Thyroid gland (tissue), 4 donors: Measurements from ENCODE around the gene DLGAP1. TPM values are rescaled to one million over a fixed set of nuclear protein-coding genes. Genes with fewer than 3 reads are reported as not detected.

ENCODE experiments used
- DNase-seq, 2 donors: peaks; one replicate each; pipeline ENCODE4 v3.0.0-alpha.2; 2019
- H3K27ac ChIP-seq, 3 donors: fragments of 200-600 bp; sonication (generic); 1 replicate in 2 of 3; 2 replicates in 1 of 3; pipeline ENCODE4 v1.5.1; 2016 to 2019; ENCODE audit warnings: mild to moderate bottlenecking in 1 of 3, moderate library complexity in 1 of 3
- H3K27me3 ChIP-seq: fragments of 200-600 bp; sonication (generic); one replicate; pipeline ENCODE4 v1.5.1; 2019
- H3K36me3 ChIP-seq, 2 donors: fragments of 200-600 bp; sonication (generic); one replicate each; pipeline ENCODE4 v1.5.1; 2016 to 2019
- H3K4me1 ChIP-seq, 2 donors: fragments of 200-600 bp; sonication (generic); one replicate each; pipeline ENCODE4 v1.5.1; 2017 to 2019
- H3K4me3 ChIP-seq, 3 donors: fragments of 200-600 bp; sonication (generic); replicated peaks in 1 of 3; 1 replicate in 2 of 3; 2 replicates in 1 of 3; pipeline ENCODE4 v1.5.1; 2016; ENCODE audit warnings: mild to moderate bottlenecking in 1 of 3
- H3K9me3 ChIP-seq: fragments of 200-600 bp; sonication (generic); one replicate; pipeline ENCODE4 v1.5.1; 2017
- CTCF ChIP-seq, 6 experiments: fragments of 200-600 bp in 3 of 6; fragments of 450-650 bp in 3 of 6; sonication (generic) in 3 of 6; IDR thresholded peaks; one replicate each; pipeline ENCODE4 v1.5.1; 2016 to 2019; ENCODE audit warnings: antibody characterized with exemption in 6 of 6, mild to moderate bottlenecking in 2 of 6, inconsistent platforms in 1 of 6, moderate library complexity in 1 of 6
- POLR2A ChIP-seq, 2 donors: fragments of 450-650 bp; IDR thresholded peaks; one replicate each; pipeline ENCODE4 v1.6.1; 2017; ENCODE audit warnings: antibody characterized with exemption in 2 of 2, mild to moderate bottlenecking in 2 of 2, moderate library complexity in 1 of 2
- WGBS, 2 donors: methylation state at CpG; one replicate each; pipeline ENCODE4 v1.1.5; 2017; 5-methylcytosine and 5-hydroxymethylcytosine counted together
- intact Hi-C: fragments of 100-400 bp; cut with DNase I; formaldehyde crosslinking; loops from one replicate; pipeline ENCODE4 v1.15.1; 2023
- total RNA-seq, 4 donors: library from RNA; depleted of rRNA; stranded (reverse); fragments of >200 nt; gene quantifications; one replicate each; pipeline ENCODE4 v1.2.3, GENCODE V29; 2016

DLGAP1 gene
- total RNA-seq, 4 donors from 2014 or later, result 0.25 to 2.7 (median 0.77) TPM

DNA sequence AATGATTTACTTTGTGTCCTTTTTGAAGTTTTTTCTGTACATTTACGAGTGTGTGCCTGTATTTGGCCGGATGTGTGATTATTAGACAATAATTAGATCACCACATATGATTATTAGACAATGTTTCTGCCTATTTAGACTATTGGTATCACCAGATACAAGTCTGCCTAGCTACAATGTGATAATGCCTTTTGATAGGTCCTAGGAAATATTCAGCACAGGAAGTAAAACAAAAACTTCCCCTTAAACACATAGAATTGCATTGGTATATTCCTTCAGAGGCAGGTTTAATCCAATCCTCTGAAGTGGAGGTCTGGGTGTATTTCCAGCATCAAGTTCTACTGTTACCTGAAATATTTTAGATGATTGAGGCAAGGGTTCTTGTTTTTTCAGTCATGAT, 730.0 kb downstream of the DLGAP1 start:
- DNase-seq, result no peak
- TF ChIP-seq POLR2A (IDR thresholded peaks at IDR 0.05) (no peak), CTCF (IDR thresholded peaks at IDR 0.05) (no peak)
- Histone ChIP-seq H3K9me3 (no peaks in the 10 kb centered on the region), H3K4me1 (peaks cover 32 to 46% of the 10 kb centered on the region in 2 donors), H3K36me3 (no peaks in the 10 kb centered on the region), H3K27ac (no peak overlapping the region), H3K27me3 (no peaks in the 10 kb centered on the region), H3K4me3 (no peak overlapping the region)
- WGBS, 2 donors, result 89 to 90% methylated on average over 2 of the region's 2 CpGs
- intact Hi-C loops, result no loop called here

- intact Hi-C loops, result no loop called here
- Histone ChIP-seq H3K27ac (peak overlapping the region; percentile 24 to 57 (median 47)), H3K27me3 (no peaks in the 10 kb centered on the region)
Measured at GRCh38 chr18:3723554-3723953, 731.6 kb downstream of the DLGAP1 start.

GRCh38 chr18:3722649-3723433, 732.3 kb downstream of the DLGAP1 start:
- no peak for DNase-seq
- WGBS, 2 donors, result 53 to 61% methylated on average over 5 of the region's 5 CpGs
- no peak for TF ChIP-seq POLR2A (IDR thresholded peaks at IDR 0.05)
- no peak for TF ChIP-seq CTCF (IDR thresholded peaks at IDR 0.05)
- Histone ChIP-seq H3K27ac (peak overlapping the region; percentile 40 to 57 (median 47)), H3K36me3 (no peaks in the 10 kb centered on the region), H3K4me3 (no peak overlapping the region), H3K4me1 (peaks cover 39 to 52% of the 10 kb centered on the region in 2 donors), H3K27me3 (no peaks in the 10 kb centered on the region), H3K9me3 (no peaks in the 10 kb centered on the region)
- intact Hi-C loops, result no loop called here

More at GRCh38 chr18:3723554-3723953, 731.6 kb downstream of the DLGAP1 start:
- TF ChIP-seq CTCF (IDR thresholded peaks at IDR 0.05), result no peak
- TF ChIP-seq POLR2A (IDR thresholded peaks at IDR 0.05), result no peak
- no peaks in the 10 kb centered on the region for H3K9me3 ChIP-seq
- no peak overlapping the region for H3K4me3 ChIP-seq
- peak in 1 of 2 donors; percentile 23 for DNase-seq
- H3K4me1 ChIP-seq, result peaks cover 32 to 46% of the 10 kb centered on the region in 2 donors
- H3K36me3 ChIP-seq, result no peaks in the 10 kb centered on the region

DNA sequence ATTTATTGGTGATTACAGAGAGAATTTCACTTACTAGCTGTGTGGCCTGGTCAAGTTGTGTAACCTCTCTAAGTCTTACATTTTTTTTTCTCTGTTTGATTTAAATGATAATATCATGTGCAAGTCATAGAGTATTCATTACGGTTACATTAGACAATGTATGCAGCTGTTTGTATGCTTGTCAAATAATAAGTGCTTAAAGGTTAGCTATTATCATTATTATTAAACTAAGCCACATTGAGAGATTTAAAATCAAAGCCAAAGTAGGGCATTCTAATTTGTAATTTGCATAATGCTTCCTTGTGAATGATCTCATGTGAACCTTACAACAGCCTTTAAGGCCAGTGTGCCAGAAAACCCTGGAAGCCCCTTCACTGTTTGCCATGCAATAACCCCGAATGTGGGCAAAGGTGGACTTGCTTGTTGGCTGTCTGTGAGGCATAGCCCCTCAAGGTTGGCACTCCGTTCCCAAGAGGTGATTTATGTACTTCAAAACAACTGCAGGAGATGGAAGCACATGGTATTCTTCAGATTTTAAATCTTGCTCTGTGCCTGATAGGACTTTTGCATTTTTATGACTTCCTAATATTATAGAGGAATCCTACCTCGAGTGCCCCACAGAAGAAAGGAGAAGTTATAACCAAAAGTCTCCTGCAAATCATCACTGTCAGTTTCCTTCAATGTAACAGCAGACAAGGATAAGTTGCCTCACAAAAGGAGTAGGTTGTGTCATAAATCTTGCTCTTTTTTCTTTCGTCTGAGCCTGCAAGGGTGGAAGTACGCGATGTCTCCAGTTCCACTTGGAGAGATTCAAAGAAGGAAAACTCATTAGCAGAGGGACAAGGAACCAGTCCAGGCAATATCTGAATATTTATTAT, 733.1 kb downstream of the DLGAP1 start:
- 76 to 88% methylated on average over 7 of the region's 7 CpGs for WGBS, 2 donors
- Histone ChIP-seq H3K4me3 (no peak overlapping the region), H3K27me3 (no peaks in the 10 kb centered on the region), H3K36me3 (no peaks in the 10 kb centered on the region), H3K4me1 (peaks cover 45 to 52% of the 10 kb centered on the region in 2 donors), H3K27ac (peak overlapping the region; percentile 40 to 57 (median 47)), H3K9me3 (no peaks in the 10 kb centered on the region)
- intact Hi-C loops, result no loop called here
- TF ChIP-seq POLR2A (IDR thresholded peaks at IDR 0.05) (no peak), CTCF (IDR thresholded peaks at IDR 0.05) (no peak)
- DNase-seq, result no peak
